ENCODE data around the gene ZNF680.

GRCh38 chr7:64528770-64529169, 34.1 kb downstream of the ZNF680 start:
- TF ChIP-seq CTCF (IDR thresholded peaks at IDR 0.05), result no peak
- TF ChIP-seq POLR2A (IDR thresholded peaks at IDR 0.05), result no peak
